OCI-LY3 (cell line): Measurements from ENCODE around the gene LRP5.

Experiments
- H2AFZ ChIP-seq: fragments of 200-600, 300-600 bp; shearing (Covaris generic); 2 replicates; pipeline ENCODE4 v1.6.0; 2014; ENCODE audit warnings: antibody characterized with exemption, low read depth, low read length
- H3K27ac ChIP-seq: fragments of 200-600, 300-600 bp; sonication (generic); 2 replicates; pipeline ENCODE4 v1.5.1; 2014; ENCODE audit warnings: mild to moderate bottlenecking, low read length, moderate library complexity, mixed read lengths
- H3K27me3 ChIP-seq: fragments of 200-600, 300-600 bp; sonication (generic); 2 replicates; pipeline ENCODE4 v1.6.1; 2014; ENCODE audit warnings: low read depth, low read length, mixed read lengths
- H3K36me3 ChIP-seq: fragments of 200-600, 300-600 bp; sonication (generic); replicated peaks from 2 replicates; pipeline ENCODE3; 2014; ENCODE audit warnings: low read depth, low read length, mixed read lengths
- H3K4me1 ChIP-seq: fragments of 300-600, 200-600 bp; sonication (generic); 2 replicates; pipeline ENCODE4 v1.6.1; 2014; ENCODE audit warnings: low read length, mixed read lengths
- H3K4me2 ChIP-seq: fragments of 200-600, 300-600 bp; sonication (generic); 2 replicates; pipeline ENCODE4 v1.6.1; 2014; ENCODE audit warnings: low read length, mixed read lengths
- H3K4me3 ChIP-seq: fragments of 300-600, 200-600 bp; sonication (generic); 2 replicates; pipeline ENCODE4 v1.5.1; 2014; ENCODE audit warnings: antibody characterized with exemption, mild to moderate bottlenecking, low read length, moderate library complexity
- H3K79me2 ChIP-seq: fragments of 300-600, 200-600 bp; shearing (Covaris generic); 2 replicates; pipeline ENCODE4 v1.6.1; 2014; ENCODE audit warnings: mild to moderate bottlenecking, low read length, mixed read lengths
- H3K9ac ChIP-seq: fragments of 300-600, 200-600 bp; shearing (Covaris generic); 2 replicates; pipeline ENCODE4 v1.6.0; 2014; ENCODE audit warnings: mild to moderate bottlenecking, low read length, moderate library complexity
- H3K9me3 ChIP-seq: fragments of 200-600, 300-600 bp; shearing (Covaris generic); 2 replicates; pipeline ENCODE4 v1.6.1; 2014; ENCODE audit warnings: low read length, mixed read lengths; ENCODE audit not compliant: insufficient read depth
- H4K20me1 ChIP-seq: fragments of 200-600, 300-600 bp; sonication (generic); 2 replicates; pipeline ENCODE4 v1.6.1; 2016; ENCODE audit warnings: low read length, mixed read lengths; ENCODE audit not compliant: insufficient read depth
- CTCF ChIP-seq: fragments of 200-600, 300-600 bp; sonication (generic); IDR thresholded peaks from 2 replicates; pipeline ENCODE4 v1.5.1; 2014; ENCODE audit warnings: antibody characterized with exemption, low read length, low read depth
- EZH2phosphoT487 ChIP-seq: fragments of 200-600 bp; shearing (Covaris generic); IDR thresholded peaks from 2 replicates; pipeline ENCODE4 v1.6.1; 2018; ENCODE audit warnings: antibody characterized with exemption, mixed run types, low read depth

LRP5 gene

GRCh38 chr11:68430384-68430783, 118.0 kb downstream of the LRP5 start:
- Histone ChIP-seq H3K27me3 (no peaks in the 10 kb centered on the region), H3K4me2 (no peak overlapping the region)

GRCh38 chr11:68430801-68431200, 118.4 kb downstream of the LRP5 start:
- no peak overlapping the region for H3K9ac ChIP-seq
- H3K79me2 ChIP-seq = no peaks in the 10 kb centered on the region
- H2AFZ ChIP-seq = no peak overlapping the region
- no peaks in the 10 kb centered on the region for H4K20me1 ChIP-seq
- H3K4me2 ChIP-seq = no peak overlapping the region
- no peak overlapping the region for H3K27ac ChIP-seq
- no peak overlapping the region for H3K4me3 ChIP-seq
- H3K4me1 ChIP-seq = peaks cover 15% of the 10 kb centered on the region
- peaks cover 58% of the 10 kb centered on the region for H3K36me3 ChIP-seq
- no peaks in the 10 kb centered on the region for H3K27me3 ChIP-seq
- peaks cover 10% of the 10 kb centered on the region for H3K9me3 ChIP-seq
- TF ChIP-seq EZH2phosphoT487 (no peak), CTCF (no peak)

More at GRCh38 chr11:68430384-68430783, 118.0 kb downstream of the LRP5 start:
- Histone ChIP-seq H4K20me1 (no peaks in the 10 kb centered on the region), H3K4me1 (peaks cover 10% of the 10 kb centered on the region), H3K9me3 (peaks cover 10% of the 10 kb centered on the region), H3K9ac (no peak overlapping the region), H3K27ac (no peak overlapping the region), H2AFZ (no peak overlapping the region), H3K4me3 (no peak overlapping the region), H3K36me3 (peaks cover 60% of the 10 kb centered on the region), H3K79me2 (no peaks in the 10 kb centered on the region)
- no peak for TF ChIP-seq CTCF
- no peak for TF ChIP-seq EZH2phosphoT487

GRCh38 chr11:68431984-68432645, 119.7 kb downstream of the LRP5 start:
- H3K9ac ChIP-seq = no peak overlapping the region
- H3K36me3 ChIP-seq = peaks cover 48% of the 10 kb centered on the region
- no peak overlapping the region for H3K4me2 ChIP-seq
- TF ChIP-seq CTCF (no peak), EZH2phosphoT487 (no peak)
- H4K20me1 ChIP-seq = no peaks in the 10 kb centered on the region
- no peak overlapping the region for H3K27ac ChIP-seq
- H3K4me3 ChIP-seq = no peak overlapping the region
- H2AFZ ChIP-seq = no peak overlapping the region
- no peaks in the 10 kb centered on the region for H3K27me3 ChIP-seq
- H3K4me1 ChIP-seq = peaks cover 19% of the 10 kb centered on the region
- H3K79me2 ChIP-seq = no peaks in the 10 kb centered on the region
- H3K9me3 ChIP-seq = peaks cover 10% of the 10 kb centered on the region

- Histone ChIP-seq H2AFZ (no peak overlapping the region), H3K9me3 (peaks cover 10% of the 10 kb centered on the region), H3K27me3 (no peaks in the 10 kb centered on the region), H3K36me3 (peaks cover 51% of the 10 kb centered on the region), H3K27ac (no peak overlapping the region), H4K20me1 (no peaks in the 10 kb centered on the region), H3K79me2 (no peaks in the 10 kb centered on the region), H3K4me3 (no peak overlapping the region), H3K4me2 (no peak overlapping the region), H3K4me1 (peaks cover 19% of the 10 kb centered on the region), H3K9ac (no peak overlapping the region)
- TF ChIP-seq CTCF (no peak), EZH2phosphoT487 (no peak)
Measured at GRCh38 chr11:68432874-68433273, 120.5 kb downstream of the LRP5 start.
